ENCODE data around the gene ZC3H4. TPM values are rescaled to one million over a fixed set of nuclear protein-coding genes. Genes with fewer than 3 reads are reported as not detected.

ZC3H4 gene
- total RNA-seq, 1 experiment from 2014 or later = 45.1 TPM

GRCh38 chr19:47158879-47159503, 45.4 kb upstream of the ZC3H4 start:
- Histone ChIP-seq H3K4me1 (ENCODE audit: control insufficient read depth in 1 of 2, insufficient read depth in 2 of 2, low read length in 2 of 2) (peaks cover 13 to 15% of the 10 kb centered on the region in 2 experiments; a peak in 1 of 4 replicates), H3K4me3 (replicated peaks in 1 of 2; ENCODE audit: low read depth in 1 of 2, low read length in 2 of 2) (no peak overlapping the region), H3K36me3 (ENCODE audit: control insufficient read depth in 1 of 2, insufficient read depth in 2 of 2, low read length in 2 of 2) (peaks cover 45 to 56% of the 10 kb centered on the region in 2 experiments), H2AFZ (ENCODE audit: low read depth, low read length, poor library complexity, severe bottlenecking) (no peak overlapping the region), H3K79me2 (ENCODE audit: insufficient read depth, low read length) (peaks cover 90% of the 10 kb centered on the region), H3K27ac (ENCODE audit: low read depth, low read length) (peak overlapping the region; percentile 44; the same call in 1 of the 2 replicates), H3K4me2 (ENCODE audit: low read length) (no peak overlapping the region), H4K20me1 (ENCODE audit: insufficient read depth) (peaks cover 6% of the 10 kb centered on the region; the same call in 1 of the 2 replicates), H3K9me3 (ENCODE audit: control insufficient read depth in 1 of 2, insufficient read depth in 1 of 2, low read depth in 1 of 2, low read length in 2 of 2) (no peaks in the 10 kb centered on the region), H3K27me3 (ENCODE audit: insufficient read depth, low read length) (no peaks in the 10 kb centered on the region), H3K9me2 (ENCODE audit: insufficient read depth) (no peaks in the 10 kb centered on the region), H3K9ac (ENCODE audit: low read length) (no peak overlapping the region)
- ChIA-PET POLR2A (interaction anchor here (1.3 kb wide), 1 partner anchor 85 kb away, joined by 4 read pairs; no protein-coding TSS in a partner anchor), CTCF (no interaction called here), RAD21 (ENCODE audit: low non-redundant PET in 1 of 2, low total read pairs in 2 of 2, uncharacterized antibody in 2 of 2, unreplicated experiment in 2 of 2) (no interaction called here)
- intact Hi-C loops (cut with micrococcal nuclease) = no loop called here
- no peak for DNase-seq (ENCODE audit: low read depth, low spot score)
- ATAC-seq = no peak
- no TSS peak for BruUV-seq (replicated peaks)
- TF ChIP-seq CTCF (IDR thresholded peaks at IDR 0.05 in 2 of 3, conservative IDR thresholded peaks at IDR 0.05 in 1 of 3; ENCODE audit: borderline replicate concordance in 1 of 3, insufficient read depth in 1 of 3, low read depth in 2 of 3, low read length in 2 of 3) (no peak), SP1 (IDR thresholded peaks at IDR 0.05; ENCODE audit: low read depth) (no peak), MAX (IDR thresholded peaks at IDR 0.05) (no peak), EZH2 (IDR thresholded peaks at IDR 0.05) (no peak), FOSL1 (IDR thresholded peaks at IDR 0.05; ENCODE audit: low read depth) (no peak), SIN3A (IDR thresholded peaks at IDR 0.05; ENCODE audit: low read depth) (no peak), ZBTB33 (IDR thresholded peaks at IDR 0.05; ENCODE audit: extremely low read depth, insufficient replicate concordance, low read length) (no peak), ZFX (IDR thresholded peaks at IDR 0.05) (no peak), POLR2A (IDR thresholded peaks at IDR 0.05; ENCODE audit: borderline replicate concordance, extremely low read depth, insufficient read depth, insufficient read length) (no peak), CBX3 (IDR thresholded peaks at IDR 0.05; ENCODE audit: low read depth) (no peak), ATF3 (IDR thresholded peaks at IDR 0.05) (no peak), RAD21 (IDR thresholded peaks at IDR 0.05; ENCODE audit: low read depth) (no peak), ELF1 (IDR thresholded peaks at IDR 0.05; ENCODE audit: borderline replicate concordance, low read depth) (no peak)
